ENCODE results near the gene LAIR2.

LAIR2 gene

DNA sequence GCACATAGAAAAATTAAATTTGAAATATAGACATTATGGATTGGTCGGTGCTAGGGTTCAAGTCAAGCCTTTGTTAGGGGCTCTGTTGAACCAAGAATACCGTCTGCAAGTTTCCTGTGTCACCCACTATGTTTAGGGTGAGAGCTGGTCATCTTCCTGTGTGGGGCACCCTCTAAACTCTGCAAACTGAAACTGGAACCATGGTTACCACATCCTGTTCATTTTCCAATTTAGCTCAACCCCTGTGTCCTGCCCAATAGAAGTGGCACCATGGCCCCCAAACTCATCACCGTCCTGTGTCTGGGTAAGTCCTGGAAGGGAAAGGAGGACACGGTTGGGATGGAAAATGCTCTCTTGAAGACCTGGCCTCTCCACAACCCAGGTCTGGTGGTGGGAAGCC is 29.9 kb downstream of the LAIR2 start:
- TF ChIP-seq RAD21 (IDR thresholded peaks at IDR 0.05; ENCODE audit: low read depth): no peak
- TF ChIP-seq FOXM1 (IDR thresholded peaks at IDR 0.05; ENCODE audit: borderline replicate concordance, low read depth): no peak
- no peak for TF ChIP-seq TCF12 (IDR thresholded peaks at IDR 0.05; ENCODE audit: low read depth)
- TF ChIP-seq NFIC (IDR thresholded peaks at IDR 0.05): no peak
- TF ChIP-seq, protein P1, sequence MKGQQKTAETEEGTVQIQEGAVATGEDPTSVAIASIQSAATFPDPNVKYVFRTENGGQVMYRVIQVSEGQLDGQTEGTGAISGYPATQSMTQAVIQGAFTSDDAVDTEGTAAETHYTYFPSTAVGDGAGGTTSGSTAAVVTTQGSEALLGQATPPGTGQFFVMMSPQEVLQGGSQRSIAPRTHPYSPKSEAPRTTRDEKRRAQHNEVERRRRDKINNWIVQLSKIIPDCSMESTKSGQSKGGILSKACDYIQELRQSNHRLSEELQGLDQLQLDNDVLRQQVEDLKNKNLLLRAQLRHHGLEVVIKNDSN (IDR thresholded peaks at IDR 0.05): no peak
- TF ChIP-seq EP300 (IDR thresholded peaks at IDR 0.05; ENCODE audit: borderline replicate concordance): no peak
- no peak for TF ChIP-seq EGR1 (IDR thresholded peaks at IDR 0.05)
- TF ChIP-seq TAF1 (IDR thresholded peaks at IDR 0.05; ENCODE audit: low read depth): no peak

DNA sequence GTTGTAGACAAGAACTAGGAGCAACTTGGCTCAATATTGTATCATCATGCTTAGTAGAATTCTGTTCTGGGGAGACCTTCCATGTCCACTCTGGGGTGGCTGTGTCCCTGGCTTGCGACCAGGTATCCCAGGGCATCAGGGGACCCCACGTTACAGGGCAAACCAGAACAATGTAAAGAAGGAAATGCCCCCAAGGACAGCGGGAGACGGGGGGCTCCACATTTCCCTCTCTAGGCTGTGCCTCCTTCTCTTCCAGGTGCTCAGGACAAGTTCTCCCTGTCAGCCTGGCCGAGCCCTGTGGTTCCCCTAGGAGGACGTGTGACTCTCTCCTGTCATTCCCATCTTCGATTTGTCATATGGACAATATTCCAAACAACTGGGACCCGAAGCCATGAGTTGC is 30.8 kb downstream of the LAIR2 start:
- TF ChIP-seq, protein P2, sequence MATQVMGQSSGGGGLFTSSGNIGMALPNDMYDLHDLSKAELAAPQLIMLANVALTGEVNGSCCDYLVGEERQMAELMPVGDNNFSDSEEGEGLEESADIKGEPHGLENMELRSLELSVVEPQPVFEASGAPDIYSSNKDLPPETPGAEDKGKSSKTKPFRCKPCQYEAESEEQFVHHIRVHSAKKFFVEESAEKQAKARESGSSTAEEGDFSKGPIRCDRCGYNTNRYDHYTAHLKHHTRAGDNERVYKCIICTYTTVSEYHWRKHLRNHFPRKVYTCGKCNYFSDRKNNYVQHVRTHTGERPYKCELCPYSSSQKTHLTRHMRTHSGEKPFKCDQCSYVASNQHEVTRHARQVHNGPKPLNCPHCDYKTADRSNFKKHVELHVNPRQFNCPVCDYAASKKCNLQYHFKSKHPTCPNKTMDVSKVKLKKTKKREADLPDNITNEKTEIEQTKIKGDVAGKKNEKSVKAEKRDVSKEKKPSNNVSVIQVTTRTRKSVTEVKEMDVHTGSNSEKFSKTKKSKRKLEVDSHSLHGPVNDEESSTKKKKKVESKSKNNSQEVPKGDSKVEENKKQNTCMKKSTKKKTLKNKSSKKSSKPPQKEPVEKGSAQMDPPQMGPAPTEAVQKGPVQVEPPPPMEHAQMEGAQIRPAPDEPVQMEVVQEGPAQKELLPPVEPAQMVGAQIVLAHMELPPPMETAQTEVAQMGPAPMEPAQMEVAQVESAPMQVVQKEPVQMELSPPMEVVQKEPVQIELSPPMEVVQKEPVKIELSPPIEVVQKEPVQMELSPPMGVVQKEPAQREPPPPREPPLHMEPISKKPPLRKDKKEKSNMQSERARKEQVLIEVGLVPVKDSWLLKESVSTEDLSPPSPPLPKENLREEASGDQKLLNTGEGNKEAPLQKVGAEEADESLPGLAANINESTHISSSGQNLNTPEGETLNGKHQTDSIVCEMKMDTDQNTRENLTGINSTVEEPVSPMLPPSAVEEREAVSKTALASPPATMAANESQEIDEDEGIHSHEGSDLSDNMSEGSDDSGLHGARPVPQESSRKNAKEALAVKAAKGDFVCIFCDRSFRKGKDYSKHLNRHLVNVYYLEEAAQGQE (IDR thresholded peaks at IDR 0.05; ENCODE audit: low read depth): no peak
- TF ChIP-seq TEAD4 (IDR thresholded peaks at IDR 0.05): no peak
- no peak for TF ChIP-seq CEBPB (IDR thresholded peaks at IDR 0.05)
- TF ChIP-seq FOXM1 (IDR thresholded peaks at IDR 0.05; ENCODE audit: borderline replicate concordance, low read depth): no peak
- TF ChIP-seq NFIC (IDR thresholded peaks at IDR 0.05): no peak
- no peak for TF ChIP-seq EGR1 (IDR thresholded peaks at IDR 0.05)
- TF ChIP-seq, protein P1 (IDR thresholded peaks at IDR 0.05): no peak
- no peak for TF ChIP-seq ZBTB7A (IDR thresholded peaks at IDR 0.05; ENCODE audit: low read depth)
- no peak for TF ChIP-seq TAF1 (IDR thresholded peaks at IDR 0.05; ENCODE audit: low read depth)
- TF ChIP-seq CREB1 (IDR thresholded peaks at IDR 0.05; ENCODE audit: low read depth): no peak

DNA sequence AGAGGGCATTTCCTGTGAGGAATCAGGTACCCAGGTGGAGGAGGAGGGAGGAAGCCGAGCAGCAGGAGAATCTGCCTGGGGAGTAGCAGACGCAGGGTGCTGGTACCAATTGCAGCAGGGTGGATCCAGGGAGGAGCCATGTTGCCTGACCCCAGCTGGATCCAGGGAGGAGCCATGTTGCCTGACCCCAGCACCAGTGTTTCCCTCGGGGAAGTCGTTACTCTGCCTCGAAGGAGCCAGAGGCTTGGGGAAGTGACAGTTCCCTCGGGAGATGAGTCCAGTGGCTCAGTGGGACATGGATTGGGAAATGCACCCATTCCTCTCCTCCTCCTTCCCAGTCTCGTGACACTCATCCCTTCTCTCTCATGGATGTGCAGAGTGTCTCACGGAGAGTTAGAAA is 31.5 kb downstream of the LAIR2 start:
- TF ChIP-seq TAF1 (IDR thresholded peaks at IDR 0.05; ENCODE audit: low read depth) (no peak), EP300 (IDR thresholded peaks at IDR 0.05; ENCODE audit: borderline replicate concordance) (no peak), ZBTB7A (IDR thresholded peaks at IDR 0.05; ENCODE audit: low read depth) (no peak), EGR1 (IDR thresholded peaks at IDR 0.05) (no peak), YY1 (IDR thresholded peaks at IDR 0.05; ENCODE audit: low read depth) (no peak), TCF12 (IDR thresholded peaks at IDR 0.05; ENCODE audit: low read depth) (no peak), FOXM1 (IDR thresholded peaks at IDR 0.05; ENCODE audit: borderline replicate concordance, low read depth) (no peak), CREB1 (IDR thresholded peaks at IDR 0.05; ENCODE audit: low read depth) (no peak), CEBPB (IDR thresholded peaks at IDR 0.05) (no peak), NFIC (IDR thresholded peaks at IDR 0.05) (no peak), RAD21 (IDR thresholded peaks at IDR 0.05; ENCODE audit: low read depth) (no peak), TEAD4 (IDR thresholded peaks at IDR 0.05) (no peak)
- TF ChIP-seq, protein P2 (IDR thresholded peaks at IDR 0.05; ENCODE audit: low read depth): no peak
- TF ChIP-seq, protein P1 (IDR thresholded peaks at IDR 0.05): no peak
- TF ChIP-seq, protein P3, sequence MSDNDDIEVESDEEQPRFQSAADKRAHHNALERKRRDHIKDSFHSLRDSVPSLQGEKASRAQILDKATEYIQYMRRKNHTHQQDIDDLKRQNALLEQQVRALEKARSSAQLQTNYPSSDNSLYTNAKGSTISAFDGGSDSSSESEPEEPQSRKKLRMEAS (IDR thresholded peaks at IDR 0.05): no peak

DNA sequence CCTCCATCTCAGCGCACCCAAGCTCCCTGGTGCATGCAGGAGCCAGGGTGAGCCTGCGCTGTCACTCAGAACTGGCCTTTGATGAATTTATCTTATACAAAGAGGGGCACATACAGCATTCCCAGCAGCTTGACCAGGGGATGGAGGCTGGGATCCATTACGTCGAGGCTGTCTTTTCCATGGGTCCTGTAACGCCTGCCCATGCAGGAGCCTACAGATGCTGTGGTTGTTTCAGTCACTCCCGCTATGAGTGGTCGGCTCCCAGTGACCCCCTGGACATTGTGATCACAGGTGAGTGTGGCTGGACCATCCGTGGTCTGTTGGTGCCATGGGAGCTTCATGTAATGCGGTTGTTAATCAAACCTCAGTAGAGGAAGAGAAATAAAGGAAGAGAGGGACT is 33.0 kb downstream of the LAIR2 start:
- TF ChIP-seq, protein P2 (IDR thresholded peaks at IDR 0.05; ENCODE audit: low read depth): no peak
- no peak for TF ChIP-seq FOXM1 (IDR thresholded peaks at IDR 0.05; ENCODE audit: borderline replicate concordance, low read depth)
- no peak for TF ChIP-seq TEAD4 (IDR thresholded peaks at IDR 0.05)
- TF ChIP-seq NFIC (IDR thresholded peaks at IDR 0.05): no peak
- TF ChIP-seq TAF1 (IDR thresholded peaks at IDR 0.05; ENCODE audit: low read depth): no peak
- TF ChIP-seq ZBTB7A (IDR thresholded peaks at IDR 0.05; ENCODE audit: low read depth): no peak
- TF ChIP-seq TCF12 (IDR thresholded peaks at IDR 0.05; ENCODE audit: low read depth): no peak
- TF ChIP-seq EGR1 (IDR thresholded peaks at IDR 0.05): no peak
- TF ChIP-seq RAD21 (IDR thresholded peaks at IDR 0.05; ENCODE audit: low read depth): no peak
- TF ChIP-seq, protein P3 (IDR thresholded peaks at IDR 0.05): no peak
- no peak for TF ChIP-seq CEBPB (IDR thresholded peaks at IDR 0.05)
- TF ChIP-seq YY1 (IDR thresholded peaks at IDR 0.05; ENCODE audit: low read depth): no peak
- no peak for TF ChIP-seq EP300 (IDR thresholded peaks at IDR 0.05; ENCODE audit: borderline replicate concordance)
- TF ChIP-seq, protein P1 (IDR thresholded peaks at IDR 0.05): no peak
- TF ChIP-seq CREB1 (IDR thresholded peaks at IDR 0.05; ENCODE audit: low read depth): no peak
